H9 (cell line): Measurements from ENCODE around the gene PUM1. TPM values are rescaled to one million over a fixed set of nuclear protein-coding genes. Genes with fewer than 3 reads are reported as not detected.

Experiments used
- DNase-seq: peaks from one replicate; pipeline ENCODE4 v3.0.0-alpha.2; 2017
- H2AFZ ChIP-seq: one replicate; pipeline ENCODE4 v1.6.1; 2013; ENCODE audit warnings: mild to moderate bottlenecking, low read length, control low read depth, moderate library complexity
- H2AK5ac ChIP-seq: 2 replicates; pipeline ENCODE4 v1.6.1; 2013; ENCODE audit warnings: low read length, control low read depth, mixed read lengths; ENCODE audit not compliant: insufficient read length
- H2BK120ac ChIP-seq: one replicate; pipeline ENCODE4 v1.6.1; 2013; ENCODE audit warnings: low read depth, mild to moderate bottlenecking, low read length, control low read depth, inconsistent platforms; ENCODE audit not compliant: poor library complexity, severe bottlenecking
- H2BK12ac ChIP-seq: 2 replicates; pipeline ENCODE4 v1.6.1; 2013; ENCODE audit warnings: low read length, control low read depth, mixed read lengths, low read depth; ENCODE audit not compliant: insufficient read length
- H2BK15ac ChIP-seq: 2 replicates; pipeline ENCODE4 v1.6.1; 2013; ENCODE audit warnings: low read depth, low read length, control low read depth
- H2BK20ac ChIP-seq: one replicate; pipeline ENCODE4 v1.6.1; 2013; ENCODE audit warnings: low read depth, mild to moderate bottlenecking, low read length, control low read depth, inconsistent platforms; ENCODE audit not compliant: poor library complexity, severe bottlenecking
- H2BK5ac ChIP-seq: 2 replicates; pipeline ENCODE4 v1.6.1; 2013; ENCODE audit warnings: low read length, control low read depth, mixed read lengths; ENCODE audit not compliant: insufficient read length
- H3K14ac ChIP-seq: 2 replicates; pipeline ENCODE4 v1.6.1; 2013; ENCODE audit warnings: low read length, control low read depth; ENCODE audit not compliant: insufficient read depth
- H3K18ac ChIP-seq: 2 replicates; pipeline ENCODE4 v1.6.1; 2013; ENCODE audit warnings: low read depth, mild to moderate bottlenecking, mixed read lengths, low read length, control low read depth; ENCODE audit not compliant: insufficient read length
- H3K23ac ChIP-seq: 2 replicates; pipeline ENCODE4 v1.6.1; 2013; ENCODE audit warnings: low read length, control low read depth, mixed read lengths, low read depth; ENCODE audit not compliant: insufficient read length
- H3K23me2 ChIP-seq: 2 replicates; pipeline ENCODE4 v1.6.1; 2013; ENCODE audit warnings: low read depth, mild to moderate bottlenecking, mixed read lengths, low read length, control low read depth; ENCODE audit not compliant: insufficient read length, poor library complexity, severe bottlenecking
- H3K27ac ChIP-seq: 2 replicates; pipeline ENCODE4 v1.5.1; 2013; ENCODE audit warnings: low read length, control low read depth, mixed read lengths, low read depth; ENCODE audit not compliant: insufficient read length
- H3K27me3 ChIP-seq: 2 replicates; pipeline ENCODE4 v1.6.1; 2013; ENCODE audit warnings: low read length, control low read depth, inconsistent platforms; ENCODE audit not compliant: insufficient read depth
- H3K4ac ChIP-seq: 2 replicates; pipeline ENCODE4 v1.6.1; 2013; ENCODE audit warnings: low read depth, mild to moderate bottlenecking, control low read depth, inconsistent platforms, low read length, moderate library complexity
- H3K4me1 ChIP-seq: 2 replicates; pipeline ENCODE4 v1.6.1; 2013; ENCODE audit warnings: low read length, control low read depth, inconsistent platforms; ENCODE audit not compliant: insufficient read depth
- H3K4me2 ChIP-seq: 2 replicates; pipeline ENCODE4 v1.6.1; 2013; ENCODE audit warnings: low read length, control low read depth, mixed read lengths; ENCODE audit not compliant: insufficient read length, insufficient read depth
- H3K56ac ChIP-seq: 2 replicates; pipeline ENCODE4 v1.6.1; 2013; ENCODE audit warnings: low read depth, mild to moderate bottlenecking, mixed read lengths, low read length, control low read depth; ENCODE audit not compliant: insufficient read length
- H3K79me1 ChIP-seq: 2 replicates; pipeline ENCODE4 v1.6.1; 2013; ENCODE audit warnings: low read depth, mild to moderate bottlenecking, moderate library complexity, low read length, control low read depth, inconsistent platforms; ENCODE audit not compliant: insufficient read depth, poor library complexity, severe bottlenecking
- H3K79me2 ChIP-seq: 2 replicates; pipeline ENCODE4 v1.6.1; 2013; ENCODE audit warnings: low read length, control low read depth, inconsistent platforms; ENCODE audit not compliant: insufficient read depth
- H3K9ac ChIP-seq: 2 replicates; pipeline ENCODE4 v1.6.1; 2013; ENCODE audit warnings: low read length, control low read depth, mixed read lengths; ENCODE audit not compliant: insufficient read length; ENCODE audit errors: extremely low read depth
- H3K9me3 ChIP-seq: one replicate; pipeline ENCODE4 v1.6.1; 2013; ENCODE audit warnings: low read depth, low read length, inconsistent platforms; ENCODE audit not compliant: control insufficient read depth
- H3T11ph ChIP-seq: one replicate; pipeline ENCODE4 v1.6.1; 2013; ENCODE audit warnings: mild to moderate bottlenecking, low read length, control low read depth, inconsistent platforms
- H4K20me1 ChIP-seq: one replicate; pipeline ENCODE4 v1.6.1; 2013; ENCODE audit not compliant: control insufficient read depth, insufficient read length, insufficient read depth
- H4K5ac ChIP-seq: 2 replicates; pipeline ENCODE4 v1.6.1; 2013; ENCODE audit warnings: low read depth, mild to moderate bottlenecking, mixed read lengths, low read length, control low read depth; ENCODE audit not compliant: insufficient read length
- H4K8ac ChIP-seq: replicated peaks from 2 replicates; pipeline ENCODE4 v1.6.1; 2013; ENCODE audit warnings: low read length, control low read depth, mixed read lengths, low read depth; ENCODE audit not compliant: insufficient read length
- H4K91ac ChIP-seq: 2 replicates; pipeline ENCODE4 v1.6.1; 2013; ENCODE audit warnings: low read depth, mild to moderate bottlenecking, moderate library complexity, mixed read lengths, low read length, control low read depth; ENCODE audit not compliant: insufficient read length
- H3K27ac Mint-ChIP-seq, 3 experiments: 2 replicates in 2 of 3; 3 replicates in 1 of 3; pipeline ENCODE4 v1.8.0; 2020 to 2021; ENCODE audit warnings: mixed read lengths in 3 of 3, mild to moderate bottlenecking in 1 of 3, moderate library complexity in 1 of 3
- H3K27me3 Mint-ChIP-seq: 2 replicates; pipeline ENCODE4 v1.8.0; 2021; ENCODE audit warnings: low read depth, mild to moderate bottlenecking, moderate library complexity, mixed read lengths
- H3K36me3 Mint-ChIP-seq, 3 experiments: 2 replicates in 2 of 3; 3 replicates in 1 of 3; pipeline ENCODE4 v1.8.0; 2020 to 2021; ENCODE audit warnings: low read depth in 3 of 3, mixed read lengths in 3 of 3; ENCODE audit not compliant: insufficient read depth in 1 of 3
- H3K4me1 Mint-ChIP-seq, 2 experiments: 2 replicates each; pipeline ENCODE4 v1.8.0; 2020; ENCODE audit warnings: mixed read lengths in 2 of 2
- H3K4me3 Mint-ChIP-seq, 2 experiments: 2 replicates in 1 of 2; 3 replicates in 1 of 2; pipeline ENCODE4 v1.8.0; 2020 to 2021; ENCODE audit warnings: mild to moderate bottlenecking in 2 of 2, mixed read lengths in 2 of 2, moderate library complexity in 1 of 2
- H3K9me3 Mint-ChIP-seq, 2 experiments: 2 replicates in 1 of 2; 3 replicates in 1 of 2; pipeline ENCODE4 v1.8.0; 2020; ENCODE audit warnings: mild to moderate bottlenecking in 2 of 2, mixed read lengths in 2 of 2, moderate library complexity in 1 of 2
- CTCF ChIP-seq: fragments of 200-600 bp; sonication (generic); conservative IDR thresholded peaks from 3 replicates; pipeline ENCODE4 v1.8.0; 2021; ENCODE audit warnings: antibody characterized with exemption, mild to moderate bottlenecking
- WGBS: extraction: QIAGEN DNeasy Blood & Tissue Kit; methylation state at CpG from one replicate; pipeline ENCODE4 v1.1.7; 2013; ENCODE audit warnings: missing lambda C conversion rate, low lambda C conversion rate, mixed read lengths; ENCODE audit not compliant: insufficient read length; ENCODE audit errors: extremely low coverage; 5-methylcytosine and 5-hydroxymethylcytosine counted together
- total RNA-seq: library from RNA; stranded (reverse); gene quantifications from 2 replicates; pipeline ENCODE4 v1.2.1, GENCODE V29; 2021

PUM1 gene
- total RNA-seq, 1 experiment from 2014 or later: 164 TPM

- Histone ChIP-seq H3K9me3 (no peaks in the 10 kb centered on the region), H2AFZ (no peak overlapping the region), H3K14ac (no peak overlapping the region), H2BK15ac (no peak overlapping the region), H4K5ac (no peak overlapping the region), H2BK5ac (no peak overlapping the region), H4K8ac (no peak overlapping the region), H3K23ac (no peak overlapping the region), H3K4ac (no peak overlapping the region), H2BK20ac (no peak overlapping the region), H3K4me2 (no peak overlapping the region), H3K4me1 (no peaks in the 10 kb centered on the region), H3K9ac (no peak overlapping the region), H2BK12ac (no peak overlapping the region), H2AK5ac (no peak overlapping the region), H4K20me1 (no peaks in the 10 kb centered on the region), H3T11ph (no peak overlapping the region), H2BK120ac (no peak overlapping the region), H3K27me3 (no peaks in the 10 kb centered on the region), H3K23me2 (no peaks in the 10 kb centered on the region), H3K79me2 (no peaks in the 10 kb centered on the region), H3K18ac (no peak overlapping the region), H3K27ac (no peak overlapping the region), H4K91ac (no peak overlapping the region), H3K56ac (no peak overlapping the region), H3K79me1 (peaks cover 11% of the 10 kb centered on the region)
- Mint-ChIP-seq H3K36me3 (peaks cover 50 to 84% (median 84%) of the 10 kb centered on the region in 3 experiments; a peak in 6 of 7 replicates), H3K4me1 (no peaks in the 10 kb centered on the region), H3K27ac (no peak overlapping the region), H3K27me3 (no peaks in the 10 kb centered on the region), H3K4me3 (no peak overlapping the region), H3K9me3 (no peaks in the 10 kb centered on the region)
- no peak for TF ChIP-seq CTCF
- no CpG with 5 or more reads among the region's 5 CpGs for WGBS
- DNase-seq: no peak
Observed at GRCh38 chr1:30950700-30951099, 114.8 kb downstream of the PUM1 start.
